HFFc6 (cell line): ENCODE data around the gene CDH13. TPM values are rescaled to one million over a fixed set of nuclear protein-coding genes. Genes with fewer than 3 reads are reported as not detected.

ENCODE experiments used
- DNase-seq: peaks from one replicate; pipeline ENCODE4 v3.0.0-alpha.2; 2018
- H3K27ac Mint-ChIP-seq: 2 replicates; pipeline ENCODE4 v1.8.0; 2020; ENCODE audit warnings: mild to moderate bottlenecking, mixed read lengths
- H3K27me3 Mint-ChIP-seq: 2 replicates; pipeline ENCODE4 v1.8.0; 2021; ENCODE audit warnings: mild to moderate bottlenecking, moderate library complexity, mixed read lengths; ENCODE audit not compliant: insufficient read depth
- H3K36me3 Mint-ChIP-seq: 2 replicates; pipeline ENCODE4 v1.8.0; 2021; ENCODE audit warnings: low read depth, mixed read lengths
- H3K4me1 Mint-ChIP-seq: 2 replicates; pipeline ENCODE4 v1.8.0; 2020; ENCODE audit warnings: low read depth, mixed read lengths
- H3K4me3 Mint-ChIP-seq: 2 replicates; pipeline ENCODE4 v1.8.0; 2020; ENCODE audit warnings: mild to moderate bottlenecking, moderate library complexity, mixed read lengths
- H3K9me3 Mint-ChIP-seq: 2 replicates; pipeline ENCODE4 v1.8.0; 2020; ENCODE audit warnings: mild to moderate bottlenecking, mixed read lengths
- total RNA-seq, 6 experiments: library from RNA; stranded (reverse); fragmentation: NEBNext Ultra II Directional; extraction: Animal tissue kit (Norgen Biotek cat#: 25700); gene quantifications; 2 replicates in 1 of 6; 3 replicates in 5 of 6; pipeline ENCODE4 v1.2.3, GENCODE V29; 2021
- TF ChIP-seq, protein P1 (sequence below): fragments of 200-600 bp; sonication (generic); IDR thresholded peaks from 2 replicates; pipeline ENCODE4 v1.5.0; 2021; ENCODE audit warnings: antibody characterized with exemption, mild to moderate bottlenecking

The CDH13 gene
- total RNA-seq, 6 experiments from 2014 or later: 3.6 to 14.7 (median 4.7) TPM

DNA sequence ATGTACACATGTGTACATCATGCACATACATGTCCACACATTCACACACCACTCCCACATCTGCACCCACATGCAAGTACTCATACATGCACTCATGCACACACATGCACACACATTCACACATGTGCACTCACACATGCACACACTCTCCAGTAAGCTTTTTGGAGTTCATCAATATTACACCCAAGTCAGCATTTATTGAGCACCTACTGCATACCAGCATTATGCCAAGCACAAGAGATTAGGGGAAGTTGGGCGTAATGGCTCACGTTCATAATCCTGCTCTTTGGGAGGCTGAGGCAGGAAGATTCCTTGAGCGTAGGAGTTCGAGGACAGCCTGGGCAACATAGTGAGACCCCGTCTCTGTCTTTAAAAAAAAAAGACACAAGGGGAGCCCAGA is 1093.4 kb downstream of the CDH13 start:
- Mint-ChIP-seq H3K27ac (no peak overlapping the region), H3K4me1 (no peaks in the 10 kb centered on the region), H3K4me3 (no peak overlapping the region), H3K36me3 (no peaks in the 10 kb centered on the region), H3K27me3 (peaks cover 3% of the 10 kb centered on the region), H3K9me3 (peaks cover 48% of the 10 kb centered on the region)
- no peak for DNase-seq
- TF ChIP-seq, protein P1, sequence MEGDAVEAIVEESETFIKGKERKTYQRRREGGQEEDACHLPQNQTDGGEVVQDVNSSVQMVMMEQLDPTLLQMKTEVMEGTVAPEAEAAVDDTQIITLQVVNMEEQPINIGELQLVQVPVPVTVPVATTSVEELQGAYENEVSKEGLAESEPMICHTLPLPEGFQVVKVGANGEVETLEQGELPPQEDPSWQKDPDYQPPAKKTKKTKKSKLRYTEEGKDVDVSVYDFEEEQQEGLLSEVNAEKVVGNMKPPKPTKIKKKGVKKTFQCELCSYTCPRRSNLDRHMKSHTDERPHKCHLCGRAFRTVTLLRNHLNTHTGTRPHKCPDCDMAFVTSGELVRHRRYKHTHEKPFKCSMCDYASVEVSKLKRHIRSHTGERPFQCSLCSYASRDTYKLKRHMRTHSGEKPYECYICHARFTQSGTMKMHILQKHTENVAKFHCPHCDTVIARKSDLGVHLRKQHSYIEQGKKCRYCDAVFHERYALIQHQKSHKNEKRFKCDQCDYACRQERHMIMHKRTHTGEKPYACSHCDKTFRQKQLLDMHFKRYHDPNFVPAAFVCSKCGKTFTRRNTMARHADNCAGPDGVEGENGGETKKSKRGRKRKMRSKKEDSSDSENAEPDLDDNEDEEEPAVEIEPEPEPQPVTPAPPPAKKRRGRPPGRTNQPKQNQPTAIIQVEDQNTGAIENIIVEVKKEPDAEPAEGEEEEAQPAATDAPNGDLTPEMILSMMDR: no peak

DNA sequence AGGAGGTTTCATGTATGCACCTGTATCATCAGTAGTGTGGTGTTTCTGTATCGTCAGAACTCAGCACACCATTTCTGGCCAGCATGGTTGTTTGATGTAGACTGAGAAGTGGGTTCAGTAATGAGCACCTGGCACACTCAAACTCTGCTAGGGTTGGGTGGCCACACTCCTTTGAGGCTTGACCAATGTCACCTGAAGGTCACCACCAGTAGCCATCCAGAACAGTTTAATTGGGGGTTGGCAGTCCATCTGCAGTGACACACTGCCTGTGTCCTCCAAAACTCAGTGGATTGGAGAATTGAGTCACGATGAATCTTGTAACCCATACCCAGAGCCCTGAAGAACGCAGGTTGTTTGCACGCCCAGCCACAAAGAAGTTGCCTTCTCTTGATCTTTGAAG is 1094.2 kb downstream of the CDH13 start:
- Mint-ChIP-seq H3K27me3 (peaks cover 3% of the 10 kb centered on the region), H3K9me3 (peaks cover 53% of the 10 kb centered on the region), H3K4me3 (no peak overlapping the region), H3K4me1 (no peaks in the 10 kb centered on the region), H3K27ac (no peak overlapping the region), H3K36me3 (no peaks in the 10 kb centered on the region)
- TF ChIP-seq, protein P1: no peak
- no peak for DNase-seq

DNA sequence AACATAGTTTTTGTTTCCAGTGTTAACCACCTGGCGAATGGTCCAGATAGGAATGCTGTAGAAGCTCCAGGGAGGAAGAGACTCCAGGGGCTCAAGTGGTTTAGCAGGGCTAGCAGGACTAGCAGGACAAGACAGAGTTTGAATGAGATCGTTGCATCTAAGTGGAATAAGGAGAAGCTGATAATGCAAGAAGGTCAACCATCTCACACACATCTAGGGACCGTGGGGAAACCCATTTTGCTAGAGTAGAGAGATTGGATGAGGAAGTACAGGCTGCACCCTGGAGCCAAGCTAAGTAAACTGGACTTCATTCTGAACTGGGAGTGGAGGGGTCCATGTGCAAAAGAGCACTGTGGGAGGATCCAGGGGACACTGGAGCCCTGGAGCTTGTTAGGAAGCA is 1094.9 kb downstream of the CDH13 start:
- TF ChIP-seq, protein P1: no peak
- Mint-ChIP-seq H3K36me3 (no peaks in the 10 kb centered on the region), H3K9me3 (peaks cover 53% of the 10 kb centered on the region), H3K27me3 (peaks cover 3% of the 10 kb centered on the region), H3K4me3 (no peak overlapping the region), H3K27ac (no peak overlapping the region), H3K4me1 (no peaks in the 10 kb centered on the region)
- DNase-seq: no peak

DNA sequence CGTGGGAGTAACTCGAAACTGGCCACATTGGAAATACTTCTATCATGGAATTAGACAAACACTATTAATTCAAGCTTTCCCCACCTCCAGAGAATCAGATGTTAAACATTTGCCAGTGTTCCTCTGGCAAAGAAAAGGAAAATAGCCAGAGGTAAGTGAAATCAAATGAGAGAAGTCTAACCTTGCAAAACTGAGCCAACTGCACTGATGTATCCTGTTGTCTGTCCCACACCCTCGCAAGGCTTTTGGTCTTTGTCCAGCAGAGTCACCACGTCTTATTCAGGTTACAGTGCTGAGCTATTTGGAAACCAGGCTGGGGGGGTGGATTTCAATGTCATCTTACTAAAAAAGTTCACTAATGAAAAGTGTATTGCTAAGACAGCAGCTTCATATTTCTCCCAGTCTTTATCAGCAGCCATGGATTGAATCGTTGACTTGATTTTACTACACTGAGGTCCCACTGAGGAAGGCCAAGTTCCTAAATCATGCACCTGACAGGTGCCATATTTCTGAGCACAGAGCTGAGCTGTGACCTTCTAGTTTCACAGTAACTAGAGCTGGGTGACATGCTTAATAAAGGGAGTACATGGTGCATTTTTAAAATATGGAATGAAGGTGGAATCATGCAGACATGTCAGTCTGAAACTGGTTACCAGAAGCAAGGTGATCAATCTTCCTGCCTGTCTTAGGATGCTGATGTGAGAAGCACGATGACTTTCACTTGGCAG is 1095.9 kb downstream of the CDH13 start:
- peaks cover 58% of the 10 kb centered on the region for H3K9me3 Mint-ChIP-seq
- H3K36me3 Mint-ChIP-seq: no peaks in the 10 kb centered on the region

DNA sequence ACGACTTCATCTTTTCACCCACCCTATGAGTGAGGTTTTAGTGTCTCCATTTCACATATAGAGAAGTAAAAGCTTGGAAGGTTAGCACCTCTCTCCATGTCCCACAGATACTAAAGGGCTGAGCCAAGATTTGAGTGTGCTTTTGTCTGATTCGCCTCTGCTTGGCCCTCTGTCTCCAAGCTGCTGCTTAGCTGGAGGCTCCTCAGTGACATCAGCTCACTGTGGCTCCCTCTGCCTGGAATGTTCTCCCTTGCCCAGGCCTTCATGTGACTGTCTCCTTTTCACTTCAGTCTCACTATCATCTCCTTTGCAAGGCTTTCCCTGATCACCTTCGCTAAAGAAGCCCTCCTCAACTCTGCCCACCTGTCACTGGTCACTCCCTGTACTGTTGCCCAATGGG is 1096.5 kb downstream of the CDH13 start:
- Mint-ChIP-seq H3K36me3 (no peaks in the 10 kb centered on the region), H3K4me1 (no peaks in the 10 kb centered on the region), H3K27me3 (peaks cover 5% of the 10 kb centered on the region), H3K27ac (no peak overlapping the region), H3K9me3 (peaks cover 55% of the 10 kb centered on the region), H3K4me3 (no peak overlapping the region)
- no peak for DNase-seq
- TF ChIP-seq, protein P1: no peak

More for the DNA sequence above, 1095.9 kb downstream of the CDH13 start:
- no peak overlapping the region for H3K27ac Mint-ChIP-seq
- no peak overlapping the region for H3K4me3 Mint-ChIP-seq
- peaks cover 5% of the 10 kb centered on the region for H3K27me3 Mint-ChIP-seq
- TF ChIP-seq, protein P1: no peak
- no peaks in the 10 kb centered on the region for H3K4me1 Mint-ChIP-seq
- no peak for DNase-seq
